Peyer's patch (tissue), 4 donors: Measurements from ENCODE around the gene KPRP. TPM values are rescaled to one million over a fixed set of nuclear protein-coding genes. Genes with fewer than 3 reads are reported as not detected.

Experiments used
- DNase-seq, 3 donors: peaks; one replicate each; pipeline ENCODE4 v3.0.0-alpha.2; 2017 to 2019
- H3K27ac ChIP-seq, 4 donors: fragments of 200-600 bp; sonication (generic); one replicate each; pipeline ENCODE4 v1.5.1; 2016 to 2019
- H3K27me3 ChIP-seq, 2 donors: fragments of 200-600 bp; sonication (generic); one replicate each; pipeline ENCODE4 v1.5.1; 2019
- H3K36me3 ChIP-seq, 3 donors: fragments of 200-600 bp; sonication (generic); one replicate each; pipeline ENCODE4 v1.5.1; 2016 to 2019
- H3K4me1 ChIP-seq, 4 donors: fragments of 200-600 bp; sonication (generic); one replicate each; pipeline ENCODE4 v1.5.1; 2016 to 2019
- H3K4me3 ChIP-seq, 4 donors: fragments of 200-600 bp; sonication (generic); 1 replicate in 3 of 4; 2 replicates in 1 of 4; pipeline ENCODE4 v1.5.1; 2016 to 2019; ENCODE audit warnings: mild to moderate bottlenecking in 1 of 4
- H3K9me3 ChIP-seq, 4 donors: fragments of 200-600 bp; sonication (generic); one replicate each; pipeline ENCODE4 v1.5.1; 2016 to 2019; ENCODE audit warnings: mild to moderate bottlenecking in 1 of 4
- POLR2A ChIP-seq, 2 donors: fragments of 450-650 bp; IDR thresholded peaks; one replicate each; pipeline ENCODE4 v1.5.1; 2017; ENCODE audit warnings: antibody characterized with exemption in 2 of 2, mild to moderate bottlenecking in 2 of 2, moderate library complexity in 2 of 2
- total RNA-seq, 4 donors: library from RNA; depleted of rRNA; stranded (reverse); fragments of >200 nt; gene quantifications; one replicate each; pipeline ENCODE4 v1.1.0, GENCODE V29; 2016
- TF ChIP-seq, protein P1 (sequence below), 6 experiments: fragments of 450-650 bp in 4 of 6; fragments of 200-600 bp in 2 of 6; sonication (generic) in 1 of 6; IDR thresholded peaks; one replicate each; pipeline ENCODE4 v1.5.1; 2017 to 2019; ENCODE audit warnings: antibody characterized with exemption in 6 of 6, mild to moderate bottlenecking in 3 of 6, moderate library complexity in 1 of 6

KPRP gene
- total RNA-seq, 4 donors from 2014 or later, result not detected

GRCh38 chr1:152745765-152746444 is 11.9 kb upstream of the KPRP start:
- TF ChIP-seq, protein P1, sequence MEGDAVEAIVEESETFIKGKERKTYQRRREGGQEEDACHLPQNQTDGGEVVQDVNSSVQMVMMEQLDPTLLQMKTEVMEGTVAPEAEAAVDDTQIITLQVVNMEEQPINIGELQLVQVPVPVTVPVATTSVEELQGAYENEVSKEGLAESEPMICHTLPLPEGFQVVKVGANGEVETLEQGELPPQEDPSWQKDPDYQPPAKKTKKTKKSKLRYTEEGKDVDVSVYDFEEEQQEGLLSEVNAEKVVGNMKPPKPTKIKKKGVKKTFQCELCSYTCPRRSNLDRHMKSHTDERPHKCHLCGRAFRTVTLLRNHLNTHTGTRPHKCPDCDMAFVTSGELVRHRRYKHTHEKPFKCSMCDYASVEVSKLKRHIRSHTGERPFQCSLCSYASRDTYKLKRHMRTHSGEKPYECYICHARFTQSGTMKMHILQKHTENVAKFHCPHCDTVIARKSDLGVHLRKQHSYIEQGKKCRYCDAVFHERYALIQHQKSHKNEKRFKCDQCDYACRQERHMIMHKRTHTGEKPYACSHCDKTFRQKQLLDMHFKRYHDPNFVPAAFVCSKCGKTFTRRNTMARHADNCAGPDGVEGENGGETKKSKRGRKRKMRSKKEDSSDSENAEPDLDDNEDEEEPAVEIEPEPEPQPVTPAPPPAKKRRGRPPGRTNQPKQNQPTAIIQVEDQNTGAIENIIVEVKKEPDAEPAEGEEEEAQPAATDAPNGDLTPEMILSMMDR (IDR thresholded peaks at IDR 0.05), result no peak
- TF ChIP-seq POLR2A (IDR thresholded peaks at IDR 0.05), result no peak
- Histone ChIP-seq H3K4me3 (no peak overlapping the region), H3K27ac (no peak overlapping the region), H3K4me1 (no peaks in the 10 kb centered on the region), H3K27me3 (no peaks in the 10 kb centered on the region), H3K9me3 (no peaks in the 10 kb centered on the region), H3K36me3 (no peaks in the 10 kb centered on the region)
- no peak for DNase-seq

DNA sequence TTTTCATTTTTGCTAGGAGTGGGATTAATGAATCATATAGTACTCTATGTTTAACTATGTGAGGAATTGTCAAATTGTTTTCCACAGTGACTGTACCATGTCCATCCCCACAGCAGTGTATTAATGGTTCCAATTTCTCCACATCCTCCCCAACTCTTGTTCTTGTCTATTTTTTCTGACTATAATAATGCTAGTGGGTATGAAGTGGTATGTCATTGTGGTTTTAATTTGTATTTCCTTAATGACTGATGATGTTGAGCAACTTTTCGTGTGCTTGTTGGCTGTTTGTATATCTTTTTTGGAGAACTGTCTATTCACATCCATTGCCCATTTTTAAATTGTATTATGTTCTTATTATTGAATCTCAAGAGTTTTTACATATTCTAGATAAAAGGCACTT is 10.0 kb upstream of the KPRP start:
- Histone ChIP-seq H3K9me3 (no peaks in the 10 kb centered on the region), H3K36me3 (no peaks in the 10 kb centered on the region), H3K4me1 (no peaks in the 10 kb centered on the region), H3K4me3 (no peak overlapping the region), H3K27me3 (no peaks in the 10 kb centered on the region), H3K27ac (no peak overlapping the region)
- DNase-seq, result no peak
- TF ChIP-seq POLR2A (IDR thresholded peaks at IDR 0.05), result no peak
- TF ChIP-seq, protein P1 (IDR thresholded peaks at IDR 0.05), result no peak

- TF ChIP-seq, protein P1 (IDR thresholded peaks at IDR 0.05), result no peak
- no peak for TF ChIP-seq POLR2A (IDR thresholded peaks at IDR 0.05)
- no peaks in the 10 kb centered on the region for H3K36me3 ChIP-seq
Measured at GRCh38 chr1:152752225-152752624, 5.6 kb upstream of the KPRP start.

GRCh38 chr1:152753586-152753985 is 4.2 kb upstream of the KPRP start:
- Histone ChIP-seq H3K4me1 (no peaks in the 10 kb centered on the region), H3K9me3 (no peaks in the 10 kb centered on the region), H3K27me3 (no peaks in the 10 kb centered on the region), H3K27ac (no peak overlapping the region), H3K36me3 (no peaks in the 10 kb centered on the region), H3K4me3 (no peak overlapping the region)
- TF ChIP-seq, protein P1 (IDR thresholded peaks at IDR 0.05), result no peak
- TF ChIP-seq POLR2A (IDR thresholded peaks at IDR 0.05), result no peak
- no peak for DNase-seq

More at GRCh38 chr1:152752225-152752624, 5.6 kb upstream of the KPRP start:
- Histone ChIP-seq H3K27me3 (no peaks in the 10 kb centered on the region), H3K27ac (no peak overlapping the region), H3K4me1 (no peaks in the 10 kb centered on the region), H3K4me3 (no peak overlapping the region), H3K9me3 (no peaks in the 10 kb centered on the region)
- DNase-seq, result no peak

DNA sequence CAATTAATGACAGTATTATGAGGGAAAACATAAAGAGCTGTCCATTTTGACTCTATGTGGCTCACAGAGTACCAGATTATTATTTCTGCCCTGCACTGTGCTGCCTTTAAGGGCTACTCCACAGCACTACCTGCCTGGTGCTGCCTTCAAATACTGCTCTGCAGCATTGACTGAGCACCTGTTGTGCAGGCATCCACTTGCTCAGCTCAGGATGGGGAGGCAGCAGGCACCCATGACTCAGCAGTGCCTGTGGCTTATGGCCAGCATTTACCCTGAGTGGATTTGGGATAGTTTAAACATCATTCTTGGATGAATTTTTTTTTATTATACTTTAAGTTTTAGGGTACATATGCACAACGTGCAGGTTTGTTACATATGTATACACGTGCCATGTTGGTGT is 953 bp upstream of the KPRP start:
- Histone ChIP-seq H3K4me1 (no peaks in the 10 kb centered on the region), H3K4me3 (no peak overlapping the region), H3K9me3 (no peaks in the 10 kb centered on the region), H3K27ac (no peak overlapping the region), H3K36me3 (no peaks in the 10 kb centered on the region), H3K27me3 (no peaks in the 10 kb centered on the region)
- no peak for DNase-seq
- TF ChIP-seq, protein P1 (IDR thresholded peaks at IDR 0.05), result no peak
- TF ChIP-seq POLR2A (IDR thresholded peaks at IDR 0.05), result no peak
